GM23338 (cell line): ENCODE data around the gene ARHGEF19.

Experiments used
- CREB1 ChIP-seq: fragments of 250-450 bp; sonication (Bioruptor Pico); IDR thresholded peaks from 2 replicates; pipeline ENCODE4 v1.5.0; 2020; ENCODE audit warnings: low read depth, mild to moderate bottlenecking, moderate library complexity
- CTCF ChIP-seq, 2 experiments: fragments of 200-600 bp in 1 of 2; sonication (generic) in 1 of 2; conservative IDR thresholded peaks; 2 replicates each; pipeline versions ENCODE4 v1.5.1 to v1.6.1; 2016 to 2017; ENCODE audit warnings: antibody characterized with exemption in 2 of 2, low read depth in 2 of 2, mild to moderate bottlenecking in 2 of 2, moderate library complexity in 1 of 2
- EZH2 ChIP-seq: fragments of 200-600 bp; sonication (generic); IDR thresholded peaks from one replicate; pipeline ENCODE4 v1.8.0; 2017; ENCODE audit warnings: antibody characterized with exemption, mild to moderate bottlenecking, low read depth; ENCODE audit not compliant: unreplicated experiment
- EZH2phosphoT487 ChIP-seq: fragments of 200-600 bp; sonication (generic); IDR thresholded peaks from one replicate; pipeline ENCODE4 v1.8.1; 2018; ENCODE audit warnings: antibody characterized with exemption; ENCODE audit not compliant: unreplicated experiment
- JUNB ChIP-seq: IDR thresholded peaks from one replicate; pipeline ENCODE4 v1.6.1; 2016; ENCODE audit warnings: antibody characterized with exemption; ENCODE audit not compliant: unreplicated experiment
- NANOG ChIP-seq: IDR thresholded peaks from 2 replicates; pipeline ENCODE4 v1.6.1; 2016; ENCODE audit warnings: antibody characterized with exemption, borderline replicate concordance
- POLR2AphosphoS5 ChIP-seq: IDR thresholded peaks from 2 replicates; pipeline ENCODE4 v1.6.1; 2016; ENCODE audit warnings: antibody characterized with exemption, low read depth
- STAT1 ChIP-seq: IDR thresholded peaks from one replicate; pipeline ENCODE4 v1.6.1; 2016; ENCODE audit warnings: antibody characterized with exemption; ENCODE audit not compliant: unreplicated experiment
- ZNF114 ChIP-seq: fragments of 250-450 bp; sonication (Bioruptor Pico); IDR thresholded peaks from 2 replicates; pipeline ENCODE4 v1.5.0; 2020; ENCODE audit warnings: mild to moderate bottlenecking, moderate library complexity
- ZNF331 ChIP-seq: fragments of 250-450 bp; sonication (Bioruptor Pico); IDR thresholded peaks from 2 replicates; pipeline ENCODE4 v1.5.0; 2020; ENCODE audit warnings: low read depth, mild to moderate bottlenecking, moderate library complexity
- TF ChIP-seq, protein P1 (sequence below): IDR thresholded peaks from one replicate; pipeline ENCODE4 v1.6.1; 2018; ENCODE audit warnings: antibody characterized with exemption; ENCODE audit not compliant: unreplicated experiment
- TF ChIP-seq, protein P2 (sequence below): IDR thresholded peaks from 2 replicates; pipeline ENCODE4 v1.6.1; 2016; ENCODE audit warnings: antibody characterized with exemption

- no peak for TF ChIP-seq CTCF (conservative IDR thresholded peaks at IDR 0.05; ENCODE audit: low read depth in 2 of 2)
- no peak for TF ChIP-seq POLR2AphosphoS5
- TF ChIP-seq, protein P1, sequence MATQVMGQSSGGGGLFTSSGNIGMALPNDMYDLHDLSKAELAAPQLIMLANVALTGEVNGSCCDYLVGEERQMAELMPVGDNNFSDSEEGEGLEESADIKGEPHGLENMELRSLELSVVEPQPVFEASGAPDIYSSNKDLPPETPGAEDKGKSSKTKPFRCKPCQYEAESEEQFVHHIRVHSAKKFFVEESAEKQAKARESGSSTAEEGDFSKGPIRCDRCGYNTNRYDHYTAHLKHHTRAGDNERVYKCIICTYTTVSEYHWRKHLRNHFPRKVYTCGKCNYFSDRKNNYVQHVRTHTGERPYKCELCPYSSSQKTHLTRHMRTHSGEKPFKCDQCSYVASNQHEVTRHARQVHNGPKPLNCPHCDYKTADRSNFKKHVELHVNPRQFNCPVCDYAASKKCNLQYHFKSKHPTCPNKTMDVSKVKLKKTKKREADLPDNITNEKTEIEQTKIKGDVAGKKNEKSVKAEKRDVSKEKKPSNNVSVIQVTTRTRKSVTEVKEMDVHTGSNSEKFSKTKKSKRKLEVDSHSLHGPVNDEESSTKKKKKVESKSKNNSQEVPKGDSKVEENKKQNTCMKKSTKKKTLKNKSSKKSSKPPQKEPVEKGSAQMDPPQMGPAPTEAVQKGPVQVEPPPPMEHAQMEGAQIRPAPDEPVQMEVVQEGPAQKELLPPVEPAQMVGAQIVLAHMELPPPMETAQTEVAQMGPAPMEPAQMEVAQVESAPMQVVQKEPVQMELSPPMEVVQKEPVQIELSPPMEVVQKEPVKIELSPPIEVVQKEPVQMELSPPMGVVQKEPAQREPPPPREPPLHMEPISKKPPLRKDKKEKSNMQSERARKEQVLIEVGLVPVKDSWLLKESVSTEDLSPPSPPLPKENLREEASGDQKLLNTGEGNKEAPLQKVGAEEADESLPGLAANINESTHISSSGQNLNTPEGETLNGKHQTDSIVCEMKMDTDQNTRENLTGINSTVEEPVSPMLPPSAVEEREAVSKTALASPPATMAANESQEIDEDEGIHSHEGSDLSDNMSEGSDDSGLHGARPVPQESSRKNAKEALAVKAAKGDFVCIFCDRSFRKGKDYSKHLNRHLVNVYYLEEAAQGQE = no peak
- no peak for TF ChIP-seq EZH2
- TF ChIP-seq CREB1 = no peak
- TF ChIP-seq STAT1 = no peak
- no peak for TF ChIP-seq EZH2phosphoT487
- no peak for TF ChIP-seq JUNB
- TF ChIP-seq ZNF331 (CRISPR knock-in tag) = no peak
- no peak for TF ChIP-seq ZNF114 (CRISPR knock-in tag)
- TF ChIP-seq, protein P2, sequence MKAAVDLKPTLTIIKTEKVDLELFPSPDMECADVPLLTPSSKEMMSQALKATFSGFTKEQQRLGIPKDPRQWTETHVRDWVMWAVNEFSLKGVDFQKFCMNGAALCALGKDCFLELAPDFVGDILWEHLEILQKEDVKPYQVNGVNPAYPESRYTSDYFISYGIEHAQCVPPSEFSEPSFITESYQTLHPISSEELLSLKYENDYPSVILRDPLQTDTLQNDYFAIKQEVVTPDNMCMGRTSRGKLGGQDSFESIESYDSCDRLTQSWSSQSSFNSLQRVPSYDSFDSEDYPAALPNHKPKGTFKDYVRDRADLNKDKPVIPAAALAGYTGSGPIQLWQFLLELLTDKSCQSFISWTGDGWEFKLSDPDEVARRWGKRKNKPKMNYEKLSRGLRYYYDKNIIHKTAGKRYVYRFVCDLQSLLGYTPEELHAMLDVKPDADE = no peak
- TF ChIP-seq NANOG = no peak
These were observed 42.2 kb downstream of the ARHGEF19 start for GRCh38 chr1:16170283-16170673.
